GM23338 (cell line): ENCODE results near the gene UMODL1. TPM values are rescaled to one million over a fixed set of nuclear protein-coding genes. Genes with fewer than 3 reads are reported as not detected.

Source experiments
- ATAC-seq: fragments of 200-7000 bp; cut with Tn5 transposase; 3 replicates; pipeline ENCODE4 v1.9.1; 2020
- DNase-seq: peaks from one replicate; pipeline ENCODE4 v3.0.0-alpha.2; 2015; ENCODE audit warnings: low spot score
- H2AFZ ChIP-seq: fragments of 200-600 bp; sonication (generic); 2 replicates; pipeline ENCODE4 v1.8.0; 2016; ENCODE audit warnings: antibody characterized with exemption, mild to moderate bottlenecking, moderate library complexity
- H3F3A ChIP-seq: fragments of 200-600 bp; sonication (generic); replicated peaks from 2 replicates; pipeline ENCODE4 v1.8.0; 2017; ENCODE audit warnings: antibody characterized with exemption, mixed run types, low read depth
- H3K27ac ChIP-seq: fragments of 200-600 bp; sonication (generic); 2 replicates; pipeline ENCODE4 v1.6.1; 2016; ENCODE audit warnings: low read depth
- H3K27me3 ChIP-seq: fragments of 200-600 bp; sonication (generic); 2 replicates; pipeline ENCODE4 v1.8.0; 2016; ENCODE audit warnings: mild to moderate bottlenecking, mixed run types, moderate library complexity; ENCODE audit not compliant: insufficient read depth
- H3K36me3 ChIP-seq: fragments of 200-600 bp; sonication (generic); 2 replicates; pipeline ENCODE4 v1.8.0; 2016; ENCODE audit warnings: mild to moderate bottlenecking; ENCODE audit not compliant: insufficient read depth
- H3K4me1 ChIP-seq: fragments of 200-600 bp; sonication (generic); 2 replicates; pipeline ENCODE4 v1.8.0; 2016; ENCODE audit warnings: mild to moderate bottlenecking, moderate library complexity; ENCODE audit not compliant: insufficient read depth
- H3K4me2 ChIP-seq: fragments of 200-600 bp; sonication (generic); 2 replicates; pipeline ENCODE4 v1.7.1; 2017; ENCODE audit warnings: mixed run types
- H3K4me3 ChIP-seq: fragments of 200-600 bp; sonication (generic); 2 replicates; pipeline ENCODE4 v1.6.1; 2016; ENCODE audit warnings: mixed run types
- H3K79me2 ChIP-seq: fragments of 200-600 bp; sonication (generic); replicated peaks from 2 replicates; pipeline ENCODE4 v1.8.0; 2017; ENCODE audit warnings: mild to moderate bottlenecking; ENCODE audit not compliant: insufficient read depth
- H3K9me2 ChIP-seq: fragments of 200-600 bp; sonication (generic); 2 replicates; pipeline ENCODE4 v1.8.0; 2017; ENCODE audit not compliant: insufficient read depth
- H4K20me1 ChIP-seq: fragments of 200-600 bp; sonication (generic); replicated peaks from 2 replicates; pipeline ENCODE4 v1.8.0; 2017; ENCODE audit warnings: mild to moderate bottlenecking; ENCODE audit not compliant: insufficient read depth
- H3K27ac Mint-ChIP-seq: 2 replicates; pipeline ENCODE4 v1.8.0; 2020; ENCODE audit warnings: inconsistent platforms, mild to moderate bottlenecking, moderate library complexity, mixed read lengths
- H3K27me3 Mint-ChIP-seq: 3 replicates; pipeline ENCODE4 v1.8.0; 2022; ENCODE audit warnings: low read depth, mild to moderate bottlenecking, moderate library complexity, mixed read lengths, inconsistent platforms; ENCODE audit not compliant: insufficient read depth, poor library complexity
- H3K36me3 Mint-ChIP-seq: 3 replicates; pipeline ENCODE4 v1.8.0; 2021; ENCODE audit warnings: low read depth, mild to moderate bottlenecking, inconsistent platforms, moderate library complexity, mixed read lengths
- H3K4me1 Mint-ChIP-seq: 3 replicates; pipeline ENCODE4 v1.8.0; 2020; ENCODE audit warnings: mild to moderate bottlenecking, inconsistent platforms, mixed read lengths
- H3K4me3 Mint-ChIP-seq: 3 replicates; pipeline ENCODE4 v1.8.0; 2021; ENCODE audit warnings: moderate library complexity, mild to moderate bottlenecking, inconsistent platforms, mixed read lengths
- H3K9me3 Mint-ChIP-seq: 3 replicates; pipeline ENCODE4 v1.8.0; 2020; ENCODE audit warnings: moderate library complexity, mild to moderate bottlenecking, inconsistent platforms, mixed read lengths
- CREB1 ChIP-seq: fragments of 250-450 bp; sonication (Bioruptor Pico); IDR thresholded peaks from 2 replicates; pipeline ENCODE4 v1.5.0; 2020; ENCODE audit warnings: low read depth, mild to moderate bottlenecking, moderate library complexity
- CTCF ChIP-seq, 2 experiments: fragments of 200-600 bp in 1 of 2; sonication (generic) in 1 of 2; conservative IDR thresholded peaks; 2 replicates each; pipeline versions ENCODE4 v1.5.1 to v1.6.1; 2016 to 2017; ENCODE audit warnings: antibody characterized with exemption in 2 of 2, low read depth in 2 of 2, mild to moderate bottlenecking in 2 of 2, moderate library complexity in 1 of 2
- ETS1 ChIP-seq: IDR thresholded peaks from 2 replicates; pipeline ENCODE4 v1.6.1; 2016; ENCODE audit warnings: antibody characterized with exemption
- POLR2AphosphoS5 ChIP-seq: IDR thresholded peaks from 2 replicates; pipeline ENCODE4 v1.6.1; 2016; ENCODE audit warnings: antibody characterized with exemption, low read depth
- STAT1 ChIP-seq: IDR thresholded peaks from one replicate; pipeline ENCODE4 v1.6.1; 2016; ENCODE audit warnings: antibody characterized with exemption; ENCODE audit not compliant: unreplicated experiment
- ZNF114 ChIP-seq: fragments of 250-450 bp; sonication (Bioruptor Pico); IDR thresholded peaks from 2 replicates; pipeline ENCODE4 v1.5.0; 2020; ENCODE audit warnings: mild to moderate bottlenecking, moderate library complexity
- ZNF462 ChIP-seq: fragments of 250-450 bp; sonication (Bioruptor Pico); IDR thresholded peaks from 2 replicates; pipeline ENCODE4 v1.5.0; 2020; ENCODE audit warnings: mild to moderate bottlenecking, moderate library complexity
- polyA plus RNA-seq: library from polyadenylated mRNA; unstranded; fragments of >200 nt; fragmentation: Nextera tagmentation; extraction: Ambion mirVana; gene quantifications from 2 replicates; pipeline ENCODE4 v1.2.1, GENCODE V29; 2016
- total RNA-seq: library from RNA; depleted of rRNA; stranded (reverse); fragments of >200 nt; shearing (Covaris generic); gene quantifications from 2 replicates; pipeline ENCODE4 v1.2.3, GENCODE V29; 2014
- TF ChIP-seq, protein P1 (sequence below): IDR thresholded peaks from one replicate; pipeline ENCODE4 v1.6.1; 2018; ENCODE audit warnings: antibody characterized with exemption; ENCODE audit not compliant: unreplicated experiment

UMODL1 gene
- total and polyA plus RNA-seq, 2 experiments from 2014 or later: not detected

GRCh38 chr21:42043201-42043895 is 27.8 kb upstream of the UMODL1 start:
- no peak for TF ChIP-seq CTCF (conservative IDR thresholded peaks at IDR 0.05; ENCODE audit: low read depth in 2 of 2)
- no peak for TF ChIP-seq ZNF114 (CRISPR knock-in tag)
- TF ChIP-seq POLR2AphosphoS5: no peak
- no peak for TF ChIP-seq CREB1 (CRISPR knock-in tag)
- TF ChIP-seq STAT1: no peak
- TF ChIP-seq, protein P1, sequence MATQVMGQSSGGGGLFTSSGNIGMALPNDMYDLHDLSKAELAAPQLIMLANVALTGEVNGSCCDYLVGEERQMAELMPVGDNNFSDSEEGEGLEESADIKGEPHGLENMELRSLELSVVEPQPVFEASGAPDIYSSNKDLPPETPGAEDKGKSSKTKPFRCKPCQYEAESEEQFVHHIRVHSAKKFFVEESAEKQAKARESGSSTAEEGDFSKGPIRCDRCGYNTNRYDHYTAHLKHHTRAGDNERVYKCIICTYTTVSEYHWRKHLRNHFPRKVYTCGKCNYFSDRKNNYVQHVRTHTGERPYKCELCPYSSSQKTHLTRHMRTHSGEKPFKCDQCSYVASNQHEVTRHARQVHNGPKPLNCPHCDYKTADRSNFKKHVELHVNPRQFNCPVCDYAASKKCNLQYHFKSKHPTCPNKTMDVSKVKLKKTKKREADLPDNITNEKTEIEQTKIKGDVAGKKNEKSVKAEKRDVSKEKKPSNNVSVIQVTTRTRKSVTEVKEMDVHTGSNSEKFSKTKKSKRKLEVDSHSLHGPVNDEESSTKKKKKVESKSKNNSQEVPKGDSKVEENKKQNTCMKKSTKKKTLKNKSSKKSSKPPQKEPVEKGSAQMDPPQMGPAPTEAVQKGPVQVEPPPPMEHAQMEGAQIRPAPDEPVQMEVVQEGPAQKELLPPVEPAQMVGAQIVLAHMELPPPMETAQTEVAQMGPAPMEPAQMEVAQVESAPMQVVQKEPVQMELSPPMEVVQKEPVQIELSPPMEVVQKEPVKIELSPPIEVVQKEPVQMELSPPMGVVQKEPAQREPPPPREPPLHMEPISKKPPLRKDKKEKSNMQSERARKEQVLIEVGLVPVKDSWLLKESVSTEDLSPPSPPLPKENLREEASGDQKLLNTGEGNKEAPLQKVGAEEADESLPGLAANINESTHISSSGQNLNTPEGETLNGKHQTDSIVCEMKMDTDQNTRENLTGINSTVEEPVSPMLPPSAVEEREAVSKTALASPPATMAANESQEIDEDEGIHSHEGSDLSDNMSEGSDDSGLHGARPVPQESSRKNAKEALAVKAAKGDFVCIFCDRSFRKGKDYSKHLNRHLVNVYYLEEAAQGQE: no peak
- no peak for TF ChIP-seq ETS1
- H3K9me2 ChIP-seq: no peaks in the 10 kb centered on the region
- H3K4me3 Mint-ChIP-seq: no peak overlapping the region
- no peak overlapping the region for H3K4me3 ChIP-seq
- H3K4me1 Mint-ChIP-seq: 0 out of 3 replicates have a peak, but pooled peaks cover 2% of the 10 kb centered on the region
- no peaks in the 10 kb centered on the region for H4K20me1 ChIP-seq
- H3K4me1 ChIP-seq: no peaks in the 10 kb centered on the region
- no peak overlapping the region for H3K4me2 ChIP-seq
- peaks cover 3% of the 10 kb centered on the region for H3K9me3 Mint-ChIP-seq
- H3K27ac ChIP-seq: no peak overlapping the region
- no peak overlapping the region for H3K27ac Mint-ChIP-seq
- no peaks in the 10 kb centered on the region for H3K79me2 ChIP-seq
- DNase-seq (no peak), ATAC-seq (no peak)
- H3K27me3 ChIP-seq: no peaks in the 10 kb centered on the region
- peaks cover 13% of the 10 kb centered on the region for H3K27me3 Mint-ChIP-seq
- no peak overlapping the region; the same call in 1 of the 2 replicates for H2AFZ ChIP-seq
- H3K36me3 ChIP-seq: no peaks in the 10 kb centered on the region
- H3K36me3 Mint-ChIP-seq: no peaks in the 10 kb centered on the region
- no peaks in the 10 kb centered on the region for H3F3A ChIP-seq

- no peaks in the 10 kb centered on the region for H3K27me3 ChIP-seq
- Mint-ChIP-seq H3K9me3 (no peaks in the 10 kb centered on the region; the same call in 2 of the 3 replicates), H3K36me3 (no peaks in the 10 kb centered on the region), H3K27me3 (peaks cover 11% of the 10 kb centered on the region), H3K27ac (no peak overlapping the region), H3K4me3 (no peak overlapping the region), H3K4me1 (0 out of 3 replicates have a peak, but pooled peaks cover 2% of the 10 kb centered on the region)
- DNase-seq: no peak
- H4K20me1 ChIP-seq: no peaks in the 10 kb centered on the region
- H3K9me2 ChIP-seq: no peaks in the 10 kb centered on the region
- no peak overlapping the region for H3K4me3 ChIP-seq
- H3K4me2 ChIP-seq: no peak overlapping the region
- H3F3A ChIP-seq: no peaks in the 10 kb centered on the region
- H2AFZ ChIP-seq: no peak overlapping the region
- no peak overlapping the region for H3K27ac ChIP-seq
- ATAC-seq: no peak
- H3K4me1 ChIP-seq: no peaks in the 10 kb centered on the region
- no peaks in the 10 kb centered on the region for H3K79me2 ChIP-seq
- H3K36me3 ChIP-seq: no peaks in the 10 kb centered on the region
- TF ChIP-seq ZNF462 (CRISPR knock-in tag): no peak
Measured at GRCh38 chr21:42043961-42044360, 27.2 kb upstream of the UMODL1 start.
